Breast epithelium (tissue), 3 donors: ENCODE data around the gene ADAMTSL3.

Experiments
- CTCF ChIP-seq, 3 donors: fragments of 450-650 bp; IDR thresholded peaks; one replicate each; pipeline ENCODE4 v1.5.1; 2016 to 2017; ENCODE audit warnings: antibody characterized with exemption in 3 of 3, mild to moderate bottlenecking in 3 of 3, moderate library complexity in 3 of 3
- POLR2A ChIP-seq: fragments of 450-650 bp; IDR thresholded peaks from one replicate; pipeline ENCODE4 v1.6.1; 2016; ENCODE audit warnings: antibody characterized with exemption, mild to moderate bottlenecking, moderate library complexity
- POLR2AphosphoS5 ChIP-seq, 3 donors: sonication (generic); formaldehyde crosslinking; IDR thresholded peaks; one replicate each; pipeline ENCODE4 v1.6.1; 2017; ENCODE audit warnings: antibody characterized with exemption in 3 of 3

- TF ChIP-seq CTCF (IDR thresholded peaks at IDR 0.05), result no peak
- TF ChIP-seq POLR2A, result no peak
- no peak for TF ChIP-seq POLR2AphosphoS5 (IDR thresholded peaks at IDR 0.05)
Measured at GRCh38 chr15:83764201-83764838, 110.4 kb downstream of the ADAMTSL3 start.
